Lower leg skin (tissue), 4 donors: Measurements from ENCODE around the gene CCDC197. TPM values are rescaled to one million over a fixed set of nuclear protein-coding genes. Genes with fewer than 3 reads are reported as not detected.

ENCODE experiments used
- DNase-seq, 2 donors: peaks; one replicate each; pipeline ENCODE4 v3.0.0-alpha.2; 2019; ENCODE audit warnings: low spot score in 2 of 2
- H3K4me3 ChIP-seq: fragments of 200-600 bp; sonication (generic); 2 replicates; pipeline ENCODE4 v1.5.1; 2017; ENCODE audit warnings: mild to moderate bottlenecking, low read depth; ENCODE audit not compliant: poor library complexity, severe bottlenecking
- POLR2A ChIP-seq, 2 donors: fragments of 450-650 bp; IDR thresholded peaks; one replicate each; pipeline ENCODE4 v1.6.1; 2016 to 2017; ENCODE audit warnings: antibody characterized with exemption in 2 of 2, mild to moderate bottlenecking in 1 of 2, moderate library complexity in 1 of 2
- WGBS, 2 donors: methylation state at CpG; one replicate each; pipeline ENCODE4 v1.1.5; 2018; 5-methylcytosine and 5-hydroxymethylcytosine counted together
- intact Hi-C: fragments of 100-400 bp; cut with DNase I; formaldehyde crosslinking; loops from one replicate; pipeline ENCODE4 v1.15.0; 2023; ENCODE audit warnings: low total_unique reads
- total RNA-seq, 4 donors: library from RNA; depleted of rRNA; stranded (reverse); fragments of >200 nt; gene quantifications; one replicate each; pipeline ENCODE4 v1.1.0, GENCODE V29; 2016
- TF ChIP-seq, protein P1 (sequence below), 3 donors: fragments of 450-650 bp; IDR thresholded peaks; one replicate each; pipeline ENCODE4 v1.5.1; 2016; ENCODE audit warnings: antibody characterized with exemption in 3 of 3, mild to moderate bottlenecking in 3 of 3, moderate library complexity in 2 of 3

The CCDC197 gene
- total RNA-seq, 4 donors from 2014 or later: not detected

DNA sequence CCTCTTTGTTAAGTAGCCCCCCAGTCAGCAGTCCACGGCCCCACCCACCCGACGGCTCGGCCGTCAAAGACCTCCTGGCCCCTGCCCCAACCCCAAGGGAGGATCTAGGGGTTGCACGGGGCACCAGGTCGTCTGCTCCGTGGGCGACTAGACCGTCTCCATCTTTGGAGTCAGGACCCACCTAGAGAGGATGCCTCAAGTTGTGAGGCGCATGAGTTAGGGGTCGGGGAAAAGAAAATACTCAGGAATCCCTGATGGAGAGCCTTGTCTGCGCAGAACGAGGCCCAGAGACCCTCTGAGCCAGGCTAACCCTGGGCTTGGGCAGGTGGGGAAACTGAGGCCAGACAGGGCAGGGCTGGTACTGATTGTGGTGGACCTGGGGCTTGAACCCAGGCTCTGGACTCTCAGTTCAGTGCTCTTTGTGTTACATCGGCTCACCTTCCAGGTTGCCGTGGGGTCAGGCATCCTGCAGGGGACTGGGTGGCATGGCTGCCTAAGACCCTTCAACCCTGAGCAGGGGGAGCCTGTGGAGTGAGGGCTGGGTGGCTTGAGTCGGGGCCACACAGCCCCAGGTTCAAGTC is 29.9 kb downstream of the CCDC197 start:
- 43 to 49% methylated on average over 11 to 16 of the region's 17 CpGs for WGBS, 2 donors
- TF ChIP-seq POLR2A (IDR thresholded peaks at IDR 0.05): no peak
- TF ChIP-seq, protein P1, sequence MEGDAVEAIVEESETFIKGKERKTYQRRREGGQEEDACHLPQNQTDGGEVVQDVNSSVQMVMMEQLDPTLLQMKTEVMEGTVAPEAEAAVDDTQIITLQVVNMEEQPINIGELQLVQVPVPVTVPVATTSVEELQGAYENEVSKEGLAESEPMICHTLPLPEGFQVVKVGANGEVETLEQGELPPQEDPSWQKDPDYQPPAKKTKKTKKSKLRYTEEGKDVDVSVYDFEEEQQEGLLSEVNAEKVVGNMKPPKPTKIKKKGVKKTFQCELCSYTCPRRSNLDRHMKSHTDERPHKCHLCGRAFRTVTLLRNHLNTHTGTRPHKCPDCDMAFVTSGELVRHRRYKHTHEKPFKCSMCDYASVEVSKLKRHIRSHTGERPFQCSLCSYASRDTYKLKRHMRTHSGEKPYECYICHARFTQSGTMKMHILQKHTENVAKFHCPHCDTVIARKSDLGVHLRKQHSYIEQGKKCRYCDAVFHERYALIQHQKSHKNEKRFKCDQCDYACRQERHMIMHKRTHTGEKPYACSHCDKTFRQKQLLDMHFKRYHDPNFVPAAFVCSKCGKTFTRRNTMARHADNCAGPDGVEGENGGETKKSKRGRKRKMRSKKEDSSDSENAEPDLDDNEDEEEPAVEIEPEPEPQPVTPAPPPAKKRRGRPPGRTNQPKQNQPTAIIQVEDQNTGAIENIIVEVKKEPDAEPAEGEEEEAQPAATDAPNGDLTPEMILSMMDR (IDR thresholded peaks at IDR 0.05): no peak

DNA sequence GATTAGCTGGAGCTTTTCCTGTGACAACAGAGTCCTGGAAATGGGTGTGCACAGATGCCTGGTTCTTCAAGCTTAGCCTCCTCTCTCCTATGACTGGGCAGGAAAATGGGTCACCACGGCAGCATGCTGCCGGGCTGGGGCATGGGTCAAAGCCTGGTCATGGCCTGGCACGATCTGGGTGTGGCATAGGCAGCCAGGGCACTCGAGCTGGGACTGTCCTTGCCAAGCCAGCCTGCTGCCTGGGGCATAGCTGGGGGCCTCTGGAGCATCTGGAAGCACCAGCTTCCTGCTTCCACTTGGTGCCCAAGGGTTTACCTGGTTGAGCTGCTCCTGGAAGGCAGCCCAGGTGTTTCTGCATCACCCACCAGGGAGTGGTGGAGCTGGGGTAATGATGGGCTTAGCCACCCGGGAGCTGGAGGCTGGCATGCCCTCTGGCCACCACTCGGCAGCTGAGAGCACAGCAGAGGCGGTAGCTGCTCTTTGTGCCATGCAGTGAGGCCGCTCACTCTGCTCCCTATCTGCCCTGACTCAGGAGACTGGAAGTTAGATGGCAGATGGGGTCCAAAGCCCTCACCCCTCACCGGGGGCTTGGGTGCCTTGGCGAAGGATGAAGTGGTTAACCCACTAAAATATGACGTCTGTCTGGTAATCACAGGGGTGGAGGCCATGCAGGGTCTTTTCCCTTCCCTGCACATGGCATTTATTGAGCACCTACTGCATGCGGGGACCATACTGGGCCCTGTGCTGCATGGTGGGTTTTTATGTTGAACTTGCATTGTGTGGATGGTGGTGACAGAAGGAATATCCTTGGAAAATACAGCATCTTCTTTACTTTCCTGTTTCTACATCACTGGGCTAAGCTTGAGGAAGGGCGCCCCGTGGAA is 30.7 kb downstream of the CCDC197 start:
- WGBS, 2 donors: 69 to 72% methylated on average over 12 to 14 of the region's 14 CpGs
- H3K4me3 ChIP-seq: no peak overlapping the region
- TF ChIP-seq, protein P1 (IDR thresholded peaks at IDR 0.05): no peak
- TF ChIP-seq POLR2A (IDR thresholded peaks at IDR 0.05): no peak
- intact Hi-C loops: no loop called here
- no peak for DNase-seq

More for the DNA sequence above, 29.9 kb downstream of the CCDC197 start:
- no peak overlapping the region for H3K4me3 ChIP-seq
- intact Hi-C loops: no loop called here
- DNase-seq: no peak

DNA sequence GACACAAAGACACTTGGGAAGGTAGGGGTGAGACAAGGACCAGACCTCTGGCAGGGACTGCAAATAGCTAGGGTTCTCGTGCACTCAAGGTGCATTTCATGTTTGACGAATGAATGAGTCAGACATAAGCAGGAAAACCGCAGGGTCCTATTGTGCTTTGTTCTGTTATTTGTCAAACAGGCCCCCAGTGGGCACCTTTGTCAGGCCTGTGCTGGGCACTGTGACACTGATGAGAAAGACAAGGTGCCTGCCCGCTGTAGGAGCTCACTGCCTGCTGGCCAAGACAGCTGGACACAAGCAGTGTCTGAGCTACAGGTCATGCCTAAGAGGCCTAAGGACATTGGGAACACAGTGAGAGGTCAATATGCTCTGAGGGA is 31.3 kb downstream of the CCDC197 start:
- TF ChIP-seq, protein P1 (IDR thresholded peaks at IDR 0.05): no peak
- no peak for TF ChIP-seq POLR2A (IDR thresholded peaks at IDR 0.05)
- WGBS, 2 donors: 84 to 90% methylated on average over 4 of the region's 4 CpGs
- DNase-seq: no peak
- intact Hi-C loops: no loop called here
- no peak overlapping the region for H3K4me3 ChIP-seq

DNA sequence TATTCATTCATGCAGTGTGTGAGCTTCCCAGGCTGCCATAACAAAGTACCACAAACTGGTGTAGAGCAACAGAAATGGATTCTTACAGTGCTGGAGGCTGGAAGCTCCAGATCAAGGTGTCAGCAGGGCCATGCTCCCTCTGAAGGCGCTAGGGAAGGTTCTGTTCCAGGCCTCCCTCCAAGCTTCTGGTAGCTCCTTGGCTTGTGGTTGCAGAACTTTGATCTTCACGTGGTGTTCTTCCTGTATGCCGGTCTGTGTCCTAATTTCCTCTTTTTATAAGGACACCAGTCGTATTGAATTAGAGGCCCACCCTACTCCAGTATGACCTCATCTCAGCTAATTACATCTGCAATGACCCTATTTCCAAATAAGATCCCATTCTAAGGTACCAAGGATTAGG is 32.2 kb downstream of the CCDC197 start:
- intact Hi-C loops: no loop called here
- TF ChIP-seq, protein P1 (IDR thresholded peaks at IDR 0.05): no peak
- no peak for TF ChIP-seq POLR2A (IDR thresholded peaks at IDR 0.05)
- WGBS, 2 donors: 65 to 80% methylated on average over 4 of the region's 4 CpGs
- H3K4me3 ChIP-seq: no peak overlapping the region
- no peak for DNase-seq

DNA sequence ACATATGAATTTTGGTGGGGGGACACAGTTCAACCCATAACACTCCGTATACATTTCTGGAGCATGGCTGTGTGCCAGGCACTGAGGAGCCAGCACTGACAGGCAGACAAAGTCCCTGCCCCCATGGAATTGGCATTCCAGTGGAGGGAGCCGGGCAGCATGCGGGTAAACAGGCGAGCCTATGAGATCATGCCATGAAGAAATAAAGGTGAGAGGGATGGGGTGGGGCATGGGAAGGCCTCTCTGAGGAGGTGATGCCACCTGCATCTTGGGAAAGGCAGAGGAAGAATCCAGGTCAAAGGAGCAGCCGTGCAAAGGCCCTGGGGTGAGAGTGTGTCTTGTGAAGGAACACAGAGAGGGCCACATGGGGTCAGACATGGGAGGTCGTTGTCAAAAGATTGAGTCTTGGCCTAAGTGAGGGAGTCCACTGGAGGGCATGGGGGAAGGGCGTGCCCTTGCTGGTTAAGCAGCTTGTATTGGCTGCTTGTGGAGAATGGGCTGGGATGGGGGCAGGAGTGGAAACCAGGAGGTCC is 32.6 kb downstream of the CCDC197 start:
- intact Hi-C loops: no loop called here
- WGBS, 2 donors: 91 to 92% methylated on average over 7 of the region's 7 CpGs
- no peak for TF ChIP-seq POLR2A (IDR thresholded peaks at IDR 0.05)
- TF ChIP-seq, protein P1 (IDR thresholded peaks at IDR 0.05): no peak
- no peak for DNase-seq
- H3K4me3 ChIP-seq: no peak overlapping the region
